Loucy (cell line): ENCODE results near the gene FBLN2.

Experiments used
- H2AFZ ChIP-seq: fragments of 200-600 bp; sonication (generic); 2 replicates; pipeline ENCODE4 v1.6.0; 2016; ENCODE audit warnings: antibody characterized with exemption, mild to moderate bottlenecking, low read length, moderate library complexity
- H3F3A ChIP-seq: fragments of 200-600 bp; 2 replicates; pipeline ENCODE4 v1.6.0; 2016; ENCODE audit warnings: antibody characterized with exemption, low read depth, mild to moderate bottlenecking
- H3K27me3 ChIP-seq: fragments of 200-600 bp; sonication (generic); 2 replicates; pipeline ENCODE4 v1.6.1; 2014; ENCODE audit warnings: low read length, mild to moderate bottlenecking; ENCODE audit not compliant: insufficient read depth, poor library complexity, severe bottlenecking
- H3K36me3 ChIP-seq: fragments of 200-600 bp; sonication (generic); 2 replicates; pipeline ENCODE4 v1.6.1; 2016; ENCODE audit warnings: low read length; ENCODE audit not compliant: insufficient read depth
- H3K4me1 ChIP-seq: fragments of 200-600 bp; sonication (generic); 2 replicates; pipeline ENCODE4 v1.5.1; 2014; ENCODE audit warnings: low read length, mild to moderate bottlenecking; ENCODE audit not compliant: insufficient read depth, poor library complexity, severe bottlenecking
- H3K4me2 ChIP-seq: fragments of 200-600 bp; sonication (generic); 2 replicates; pipeline ENCODE4 v1.6.0; 2014; ENCODE audit warnings: antibody characterized with exemption, low read length, low read depth, mild to moderate bottlenecking; ENCODE audit not compliant: poor library complexity, severe bottlenecking
- H3K4me3 ChIP-seq: fragments of 200-600 bp; sonication (generic); 2 replicates; pipeline ENCODE4 v1.5.1; 2014; ENCODE audit warnings: low read length, mild to moderate bottlenecking, mixed read lengths; ENCODE audit not compliant: poor library complexity, severe bottlenecking
- H3K79me2 ChIP-seq: fragments of 200-600 bp; sonication (generic); 2 replicates; pipeline ENCODE4 v1.6.1; 2014; ENCODE audit warnings: low read length; ENCODE audit not compliant: insufficient read depth
- H3K9ac ChIP-seq: fragments of 200-600 bp; sonication (generic); 2 replicates; pipeline ENCODE4 v1.6.0; 2014; ENCODE audit warnings: mild to moderate bottlenecking, low read depth, low read length, moderate library complexity; ENCODE audit not compliant: poor library complexity, severe bottlenecking
- H3K9me2 ChIP-seq: fragments of 200-600 bp; sonication (generic); replicated peaks from 2 replicates; pipeline ENCODE4 v1.6.1; 2016; ENCODE audit warnings: low read depth, low read length, mixed read lengths
- H3K9me3 ChIP-seq: fragments of 200-600 bp; sonication (generic); 2 replicates; pipeline ENCODE4 v1.6.1; 2014; ENCODE audit warnings: mild to moderate bottlenecking, antibody characterized with exemption, low read length, low read depth; ENCODE audit not compliant: insufficient read depth
- H4K20me1 ChIP-seq: fragments of 200-600 bp; sonication (generic); 2 replicates; pipeline ENCODE4 v1.6.0; 2014; ENCODE audit warnings: antibody characterized with exemption, low read length, mild to moderate bottlenecking; ENCODE audit not compliant: insufficient read depth, poor library complexity, severe bottlenecking
- CTCF ChIP-seq: fragments of 200-600 bp; sonication (generic); conservative IDR thresholded peaks from 2 replicates; pipeline ENCODE4 v1.5.1; 2014; ENCODE audit warnings: mild to moderate bottlenecking, antibody characterized with exemption, low read length
- EZH2phosphoT487 ChIP-seq: fragments of 200-600 bp; IDR thresholded peaks from 2 replicates; pipeline ENCODE4 v1.6.1; 2018; ENCODE audit warnings: antibody characterized with exemption, mild to moderate bottlenecking, moderate library complexity, borderline replicate concordance

The FBLN2 gene

GRCh38 chr3:13536432-13536831 lies 12.5 kb upstream of the FBLN2 start:
- H3K9me3 ChIP-seq = no peaks in the 10 kb centered on the region
- no peaks in the 10 kb centered on the region for H3F3A ChIP-seq
- H3K9me2 ChIP-seq = no peaks in the 10 kb centered on the region
- no peak overlapping the region for H3K4me2 ChIP-seq
- no peak overlapping the region for H3K9ac ChIP-seq
- H3K4me1 ChIP-seq = peaks cover 5% of the 10 kb centered on the region
- H4K20me1 ChIP-seq = no peaks in the 10 kb centered on the region
- H3K4me3 ChIP-seq = no peak overlapping the region
- no peaks in the 10 kb centered on the region for H3K36me3 ChIP-seq
- no peak for TF ChIP-seq EZH2phosphoT487
- TF ChIP-seq CTCF = no peak
- no peaks in the 10 kb centered on the region for H3K27me3 ChIP-seq
- no peak overlapping the region for H2AFZ ChIP-seq
- no peaks in the 10 kb centered on the region for H3K79me2 ChIP-seq

- Histone ChIP-seq H3K79me2 (no peaks in the 10 kb centered on the region), H3K4me2 (no peak overlapping the region), H3K4me3 (no peak overlapping the region), H4K20me1 (no peaks in the 10 kb centered on the region), H3K4me1 (peaks cover 5% of the 10 kb centered on the region), H3K9ac (no peak overlapping the region), H2AFZ (no peak overlapping the region), H3K27me3 (no peaks in the 10 kb centered on the region), H3K9me2 (no peaks in the 10 kb centered on the region), H3K9me3 (no peaks in the 10 kb centered on the region), H3K36me3 (no peaks in the 10 kb centered on the region), H3F3A (no peaks in the 10 kb centered on the region)
- no peak for TF ChIP-seq CTCF
- no peak for TF ChIP-seq EZH2phosphoT487
These were observed 12.1 kb upstream of the FBLN2 start for GRCh38 chr3:13536832-13537231.

GRCh38 chr3:13537244-13537908 lies 11.5 kb upstream of the FBLN2 start:
- no peaks in the 10 kb centered on the region for H3K9me2 ChIP-seq
- H3K36me3 ChIP-seq = no peaks in the 10 kb centered on the region
- H3K79me2 ChIP-seq = no peaks in the 10 kb centered on the region
- H2AFZ ChIP-seq = no peak overlapping the region
- TF ChIP-seq EZH2phosphoT487 (no peak), CTCF (no peak)
- no peak overlapping the region for H3K4me2 ChIP-seq
- H3K9ac ChIP-seq = no peak overlapping the region
- no peaks in the 10 kb centered on the region for H3F3A ChIP-seq
- H3K4me1 ChIP-seq = peaks cover 5% of the 10 kb centered on the region
- H4K20me1 ChIP-seq = no peaks in the 10 kb centered on the region
- no peaks in the 10 kb centered on the region for H3K27me3 ChIP-seq
- no peak overlapping the region for H3K4me3 ChIP-seq
- no peaks in the 10 kb centered on the region for H3K9me3 ChIP-seq
